GM21423 (cell line): Measurements from ENCODE around the gene TRIM33.
"Not testable (repeated sequence)": the region's sequence is repeated elsewhere in the genome, so short reads cannot be mapped to it uniquely, and the experiment has no call there.

ENCODE experiments used
- ATAC-seq: cut with Tn5 transposase; IDR thresholded peaks from one replicate; pipeline ENCODE4 v1.9.1; 2021; ENCODE audit warnings: mild to moderate bottlenecking, moderate library complexity; ENCODE audit not compliant: unreplicated experiment

The TRIM33 gene

GRCh38 chr1:114468047-114468446 lies 43.0 kb downstream of the TRIM33 start:
- ATAC-seq = no peak

- ATAC-seq = peak; percentile 70
Measured at GRCh38 chr1:114467491-114467890, 43.5 kb downstream of the TRIM33 start.

GRCh38 chr1:114466334-114467014 lies 44.5 kb downstream of the TRIM33 start:
- no peak for ATAC-seq

GRCh38 chr1:114462963-114463362 lies 48.0 kb downstream of the TRIM33 start:
- no peak for ATAC-seq

- ATAC-seq = no peak
Measured at GRCh38 chr1:114462341-114462740, 48.7 kb downstream of the TRIM33 start.

GRCh38 chr1:114458237-114458777 lies 52.7 kb downstream of the TRIM33 start:
- ATAC-seq = no peak

- no peak for ATAC-seq
Measured at GRCh38 chr1:114457675-114458236, 53.2 kb downstream of the TRIM33 start.

GRCh38 chr1:114456586-114456985 lies 54.4 kb downstream of the TRIM33 start:
- no peak for ATAC-seq

- ATAC-seq = no peak
Measured at GRCh38 chr1:114455102-114455785, 55.8 kb downstream of the TRIM33 start.

- no peak for ATAC-seq
Measured at GRCh38 chr1:114454539-114454938, 56.5 kb downstream of the TRIM33 start.

- no peak for ATAC-seq
Measured at GRCh38 chr1:114453361-114453784, 57.6 kb downstream of the TRIM33 start.

GRCh38 chr1:114448370-114449036 lies 62.5 kb downstream of the TRIM33 start:
- ATAC-seq = no peak

- no peak for ATAC-seq
Measured at GRCh38 chr1:114446198-114446597, 64.8 kb downstream of the TRIM33 start.

GRCh38 chr1:114443226-114443625 lies 67.8 kb downstream of the TRIM33 start:
- ATAC-seq = not testable (repeated sequence)

GRCh38 chr1:114441332-114441731 lies 69.7 kb downstream of the TRIM33 start:
- no peak for ATAC-seq

- no peak for ATAC-seq
Measured at GRCh38 chr1:114439369-114439768, 71.6 kb downstream of the TRIM33 start.

GRCh38 chr1:114437812-114438211 lies 73.2 kb downstream of the TRIM33 start:
- ATAC-seq = no peak

GRCh38 chr1:114436799-114437198 lies 74.2 kb downstream of the TRIM33 start:
- no peak for ATAC-seq

GRCh38 chr1:114435088-114435715 lies 75.8 kb downstream of the TRIM33 start:
- ATAC-seq = no peak

GRCh38 chr1:114431026-114431425 lies 80.0 kb downstream of the TRIM33 start:
- no peak for ATAC-seq
